Measurements from ENCODE around the gene PARD3. TPM values are rescaled to one million over a fixed set of nuclear protein-coding genes. Genes with fewer than 3 reads are reported as not detected.

The PARD3 gene
- total RNA-seq, 1 experiment from 2014 or later, result 19.3 TPM

DNA sequence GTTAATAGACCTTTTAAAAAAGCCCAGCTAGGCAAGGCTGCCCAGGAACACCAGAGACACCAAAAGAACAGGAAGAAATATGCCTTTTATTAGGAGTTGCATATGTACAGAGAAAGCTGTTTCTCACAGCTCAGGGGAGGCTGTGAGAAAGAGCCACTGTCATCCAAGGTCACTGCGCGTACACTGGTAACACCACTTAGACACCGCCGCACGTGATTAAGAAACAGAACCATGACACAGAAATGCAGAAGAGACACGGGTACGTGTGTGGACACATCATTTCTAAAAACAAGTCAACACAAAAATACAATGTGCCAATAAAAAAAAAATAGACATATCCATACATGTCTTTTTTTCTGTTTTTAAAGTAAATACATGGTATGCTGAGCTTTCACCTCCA is 705.6 kb downstream of the PARD3 start:
- DNase-seq (ENCODE audit: low spot score), result no peak

DNA sequence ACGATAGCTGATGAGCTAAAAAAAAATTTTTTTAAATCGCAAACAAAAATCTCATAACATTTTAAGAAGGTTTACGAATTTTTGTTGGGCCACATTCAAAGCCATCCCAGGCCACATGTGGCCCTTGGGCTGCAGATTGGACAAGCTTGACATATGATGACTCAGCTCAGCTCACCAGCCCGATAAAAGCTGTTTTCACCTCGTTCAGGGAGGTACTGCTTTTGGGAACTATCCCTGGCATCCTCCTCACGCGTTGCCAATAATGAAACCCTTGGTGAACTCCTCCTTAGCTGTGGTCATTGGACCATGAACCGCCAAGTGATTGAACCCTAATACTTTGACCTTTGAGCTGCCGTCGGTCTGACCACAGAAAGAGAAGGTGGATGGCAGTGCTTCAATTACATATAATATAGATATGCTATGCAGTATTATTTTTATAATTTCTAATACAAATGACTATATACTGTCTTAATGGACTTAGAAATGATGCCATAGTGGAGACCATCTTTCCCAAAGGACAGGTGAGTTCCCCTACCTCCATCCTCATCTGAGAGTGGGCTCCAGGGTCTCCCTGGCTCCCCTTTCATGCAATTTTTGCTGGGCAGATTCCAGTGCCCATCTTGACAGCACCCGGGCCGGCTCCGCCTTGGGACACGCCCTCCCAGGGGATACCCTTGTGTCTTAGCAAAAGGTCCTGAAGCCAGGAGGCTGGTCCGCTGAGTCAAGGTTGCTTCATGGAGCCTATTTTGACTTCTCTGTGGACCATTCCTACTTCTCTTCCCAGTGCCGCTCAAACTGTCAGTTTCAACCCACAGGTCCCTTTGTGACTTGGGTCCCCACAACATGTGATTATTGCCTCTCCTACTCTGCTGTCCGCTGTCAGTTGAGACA is 707.2 kb downstream of the PARD3 start:
- DNase-seq (ENCODE audit: low spot score), result no peak

DNA sequence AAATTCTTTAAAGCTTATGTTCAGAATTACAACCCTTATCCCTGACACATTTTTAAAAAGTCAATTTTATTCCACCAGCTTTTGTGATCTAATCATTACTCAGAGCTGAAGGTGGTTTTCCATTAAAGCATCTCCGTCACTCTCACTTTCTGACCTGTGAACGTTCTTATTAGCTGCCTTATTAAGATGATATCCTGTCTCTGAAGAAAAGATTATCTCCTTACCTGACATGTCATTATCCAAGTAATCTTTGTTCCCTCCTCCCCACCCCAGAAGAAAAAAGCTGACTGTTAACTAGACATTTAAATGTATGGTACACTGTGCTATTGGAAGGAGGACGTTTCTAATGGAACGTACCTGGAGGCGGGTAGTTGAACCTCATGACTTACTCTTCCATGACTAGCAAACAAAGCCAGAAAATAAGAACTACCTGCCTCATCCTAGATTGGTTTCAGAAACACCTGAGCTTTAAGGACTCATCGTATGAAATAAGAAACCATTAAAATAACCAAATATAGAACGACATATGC is 708.7 kb downstream of the PARD3 start:
- DNase-seq (ENCODE audit: low spot score), result no peak

DNA sequence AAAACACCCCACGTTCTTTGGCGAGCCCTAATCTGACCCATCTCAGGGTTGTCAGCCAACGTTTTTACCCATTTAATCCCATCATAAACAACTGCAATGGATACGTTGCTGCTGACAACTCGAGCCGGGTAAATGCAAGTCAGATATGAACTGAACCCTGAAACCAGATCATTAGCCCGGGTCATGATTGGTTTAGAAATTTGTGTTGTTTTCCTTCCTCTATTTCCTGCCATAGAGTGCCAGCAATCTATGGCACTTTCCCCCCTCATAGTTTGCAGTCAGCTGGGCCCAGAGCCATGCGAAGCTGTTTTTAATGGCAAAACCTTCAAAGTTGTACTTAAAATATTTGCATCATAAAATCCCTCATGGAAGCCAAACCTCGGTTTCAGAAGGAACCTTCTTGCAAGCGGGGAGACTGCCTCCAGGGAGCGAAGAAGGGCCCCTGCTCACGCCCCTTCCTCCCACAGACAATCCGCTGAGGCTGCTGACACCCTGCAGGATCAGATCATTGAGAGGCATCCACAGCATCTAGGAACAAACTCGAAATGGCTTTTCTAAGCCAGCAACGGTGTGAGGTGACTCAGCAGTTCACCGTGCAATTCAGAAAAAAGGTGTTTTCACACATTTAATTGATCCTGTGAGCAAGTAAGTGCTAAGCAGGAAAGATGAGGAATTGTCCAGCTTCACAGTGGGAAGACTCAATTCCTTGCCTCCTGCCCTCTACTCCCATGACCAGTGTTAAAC is 710.1 kb downstream of the PARD3 start:
- DNase-seq (ENCODE audit: low spot score), result no peak

DNA sequence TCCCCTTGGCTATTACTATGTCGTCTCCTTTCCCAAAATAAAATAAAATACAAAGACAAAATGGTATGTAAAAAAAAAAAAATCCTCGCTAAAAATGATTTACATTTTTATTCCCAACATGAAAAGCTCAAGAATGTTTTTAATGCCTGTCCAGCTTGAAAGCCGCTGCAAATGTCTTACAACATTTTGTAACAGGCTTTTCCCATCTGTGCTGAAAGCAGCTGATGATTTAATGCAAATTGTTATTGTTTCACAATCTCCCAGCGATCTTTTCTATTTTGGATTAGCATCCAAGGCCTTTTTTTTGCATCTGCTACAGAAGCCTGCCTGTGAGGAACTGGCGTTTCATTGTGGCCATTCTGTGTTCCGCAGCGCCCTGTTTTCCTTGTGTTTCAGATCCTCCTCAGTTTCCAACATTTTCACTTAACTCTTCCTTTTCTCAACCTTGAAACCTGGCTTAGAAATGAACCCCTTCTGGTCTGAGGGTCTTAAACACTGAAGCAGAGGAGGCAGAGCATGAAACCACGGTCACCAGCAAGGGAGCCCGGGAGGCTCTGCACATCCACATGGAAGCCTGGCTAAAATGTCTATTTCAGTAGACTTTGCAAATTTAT is 712.1 kb downstream of the PARD3 start:
- no peak for DNase-seq (ENCODE audit: low spot score)

DNA sequence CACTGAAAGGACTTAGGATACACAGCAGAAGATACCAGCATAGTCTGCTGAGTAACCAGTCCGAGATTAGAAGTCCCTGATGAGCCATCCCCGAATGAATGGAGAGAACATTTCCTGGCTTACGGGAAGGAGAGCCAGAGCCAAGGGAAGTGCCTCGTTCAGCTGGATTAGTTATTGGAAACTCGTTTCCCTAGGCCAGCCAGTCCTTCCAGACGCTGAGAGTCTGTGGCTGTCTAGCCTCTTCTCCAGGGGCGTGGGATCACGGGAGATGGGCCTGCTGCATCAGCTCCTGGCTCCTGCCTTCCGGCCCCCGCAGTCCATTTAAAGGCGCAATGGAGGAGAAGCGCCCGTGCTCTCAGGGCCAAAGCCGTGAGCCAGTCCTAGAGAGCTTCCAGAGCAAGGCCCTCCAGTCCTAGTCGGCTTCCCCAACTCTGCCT is 712.8 kb downstream of the PARD3 start:
- DNase-seq (ENCODE audit: low spot score), result no peak

DNA sequence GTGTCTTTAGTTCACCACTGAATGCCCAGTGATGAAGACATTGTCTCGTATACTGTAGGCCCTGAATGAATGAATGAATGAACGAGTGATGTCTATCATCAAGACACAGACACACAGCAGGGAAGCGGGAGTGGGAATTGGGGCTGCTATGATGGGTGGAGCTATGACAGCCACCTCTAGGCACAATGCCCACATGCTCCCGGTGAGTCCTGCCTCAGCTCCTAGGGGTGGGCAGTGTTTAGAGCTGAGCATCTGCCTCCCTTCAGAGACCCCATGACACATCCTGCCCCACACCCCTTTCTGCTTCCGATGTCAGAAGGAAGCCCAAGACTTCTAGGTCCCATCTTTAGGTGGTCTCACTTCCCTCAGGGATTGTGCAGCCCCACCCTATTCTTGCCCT is 714.1 kb downstream of the PARD3 start:
- no peak for DNase-seq (ENCODE audit: low spot score)

DNA sequence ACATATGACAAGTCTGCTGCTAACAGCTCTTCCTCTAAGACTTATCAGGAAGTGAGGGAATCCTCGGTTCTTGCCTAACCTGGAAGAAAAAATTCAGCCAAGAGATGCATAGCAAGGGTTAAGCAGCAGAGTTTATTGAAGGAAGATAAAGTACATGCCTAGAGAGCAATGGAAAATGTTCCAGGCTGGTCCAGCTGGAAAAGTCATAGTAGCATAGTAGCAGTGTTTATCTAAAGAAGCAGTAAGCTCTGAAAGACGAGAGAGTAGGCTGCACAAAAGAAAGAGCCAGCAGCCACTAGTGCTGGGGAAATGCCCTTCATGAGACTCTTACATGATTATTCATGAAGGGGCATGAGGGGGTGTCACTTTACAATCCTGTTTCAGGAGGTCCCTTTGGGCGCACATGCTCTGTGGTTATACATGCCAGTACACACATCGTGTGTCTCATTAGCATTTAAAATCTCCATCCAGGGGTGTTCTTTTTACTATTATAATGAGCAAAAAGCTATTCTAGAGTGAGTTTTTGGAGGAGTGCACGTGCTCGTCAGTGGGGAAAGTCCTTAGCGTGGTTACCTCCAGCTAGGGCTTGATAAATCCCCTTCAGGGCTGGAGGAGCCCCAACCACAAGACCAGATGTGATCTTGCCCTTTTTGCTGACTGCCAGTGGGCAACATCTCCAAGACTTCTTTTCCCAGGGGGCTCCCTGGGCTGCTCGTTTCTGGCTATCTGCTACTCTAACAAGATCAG is 716.1 kb downstream of the PARD3 start:
- no peak for DNase-seq (ENCODE audit: low spot score)

DNA sequence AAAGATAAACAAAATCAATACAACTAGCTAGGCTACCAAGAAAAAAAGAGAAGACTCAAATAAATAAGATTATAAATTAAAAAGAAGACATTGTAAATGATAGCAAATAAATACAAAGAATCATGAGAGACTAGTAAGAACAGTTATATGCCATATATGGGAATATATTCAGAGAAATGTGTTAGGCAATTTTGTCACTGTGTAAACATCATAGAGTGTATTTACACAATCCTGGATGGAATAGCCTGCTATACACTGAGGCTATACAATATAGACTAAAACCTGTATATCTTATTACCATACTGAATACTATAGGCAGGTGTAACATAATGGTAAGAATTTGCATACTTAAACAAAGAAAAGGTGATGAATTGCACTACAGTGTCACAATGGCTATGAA is 717.4 kb downstream of the PARD3 start:
- no peak for DNase-seq (ENCODE audit: low spot score)

DNA sequence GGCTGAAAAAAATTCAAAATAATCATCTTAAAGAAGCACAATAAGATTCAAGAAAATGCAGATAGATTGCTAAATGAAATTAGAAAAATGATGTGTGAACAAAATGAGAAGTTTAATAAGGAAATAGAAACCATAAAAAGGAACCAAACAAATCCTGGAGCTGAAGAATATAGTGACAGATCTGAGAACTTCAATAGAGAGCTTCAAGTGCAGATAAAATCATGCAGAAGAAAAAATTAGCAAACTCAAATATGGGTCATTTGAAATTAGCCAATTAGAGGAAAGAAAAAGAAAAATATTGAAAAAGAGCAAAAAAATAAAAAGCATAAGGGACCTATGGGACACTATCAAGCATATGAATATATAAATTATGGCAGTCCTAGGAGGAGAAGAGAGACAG is 720.1 kb downstream of the PARD3 start:
- no peak for DNase-seq (ENCODE audit: low spot score)

DNA sequence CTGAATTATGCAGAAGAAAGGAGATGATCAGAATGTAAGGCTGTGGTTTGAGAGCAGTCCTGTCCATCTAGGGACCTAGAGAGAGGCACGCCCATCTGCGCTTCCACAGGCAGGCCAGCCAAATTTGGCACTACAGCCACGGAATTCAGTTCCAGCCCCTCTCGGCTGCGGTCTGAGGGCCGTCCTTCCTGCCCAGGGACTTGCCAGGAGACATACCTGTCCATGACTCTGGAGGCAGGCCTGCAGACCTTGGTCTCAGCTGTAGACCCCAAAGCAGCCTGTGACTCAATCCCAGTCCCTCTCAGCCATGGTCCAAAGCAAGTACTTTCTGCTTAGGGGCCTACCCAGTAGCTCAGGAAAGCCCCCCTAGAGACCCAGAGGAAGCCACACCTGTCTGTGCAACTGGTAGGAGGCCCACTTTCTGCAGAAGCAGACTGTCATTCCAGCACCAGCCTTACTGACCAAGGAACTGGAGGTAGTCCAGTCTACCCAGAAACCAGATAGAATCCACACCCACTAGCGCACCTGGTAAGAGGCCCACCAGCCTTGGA is 720.9 kb downstream of the PARD3 start:
- no peak for DNase-seq (ENCODE audit: low spot score)

DNA sequence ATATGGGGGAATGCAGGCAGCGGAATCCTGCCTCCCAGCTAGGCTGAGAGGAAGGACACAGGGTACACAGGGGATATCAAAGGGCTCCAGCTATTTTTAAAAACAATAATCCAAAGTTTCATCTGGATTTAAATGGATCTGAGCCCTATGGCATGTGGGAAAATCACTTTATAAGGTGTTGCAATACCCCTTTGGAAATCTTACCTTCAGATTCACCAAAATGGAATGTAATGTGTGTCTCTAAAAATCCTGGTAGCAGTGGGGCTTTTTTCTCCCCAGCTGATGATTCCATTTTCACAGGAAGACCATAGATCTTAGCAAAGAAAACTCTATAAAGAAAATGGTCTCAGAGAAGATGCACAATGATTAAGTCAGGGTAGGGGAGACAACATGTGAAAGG is 722.2 kb downstream of the PARD3 start:
- no peak for DNase-seq (ENCODE audit: low spot score)

DNA sequence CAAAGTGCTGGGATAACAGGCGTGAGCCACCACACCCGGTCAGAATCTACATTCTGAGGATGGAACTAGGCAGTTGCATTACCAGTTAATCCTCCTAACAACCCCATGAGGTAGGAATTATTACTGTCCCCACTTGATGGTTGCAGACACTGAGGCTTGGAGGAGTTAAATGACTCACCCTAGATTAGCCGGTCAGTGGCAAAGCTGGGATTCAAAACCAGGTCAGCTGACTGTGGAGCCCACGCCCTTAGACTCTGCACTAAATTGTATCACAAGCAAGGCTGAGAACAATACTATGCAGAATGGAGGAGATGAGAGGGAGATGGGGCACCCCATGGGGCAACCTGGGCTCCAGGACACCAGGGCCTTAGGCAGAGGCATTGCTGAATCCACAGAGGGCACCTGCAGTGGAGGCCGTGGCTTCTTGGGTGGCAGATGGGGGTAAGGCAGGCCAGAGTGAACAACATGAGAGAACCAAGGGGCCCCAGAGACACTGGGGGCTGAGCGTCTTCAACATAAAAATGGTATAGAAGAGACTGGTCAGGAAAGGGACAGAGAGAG is 723.4 kb downstream of the PARD3 start:
- DNase-seq (ENCODE audit: low spot score), result no peak

DNA sequence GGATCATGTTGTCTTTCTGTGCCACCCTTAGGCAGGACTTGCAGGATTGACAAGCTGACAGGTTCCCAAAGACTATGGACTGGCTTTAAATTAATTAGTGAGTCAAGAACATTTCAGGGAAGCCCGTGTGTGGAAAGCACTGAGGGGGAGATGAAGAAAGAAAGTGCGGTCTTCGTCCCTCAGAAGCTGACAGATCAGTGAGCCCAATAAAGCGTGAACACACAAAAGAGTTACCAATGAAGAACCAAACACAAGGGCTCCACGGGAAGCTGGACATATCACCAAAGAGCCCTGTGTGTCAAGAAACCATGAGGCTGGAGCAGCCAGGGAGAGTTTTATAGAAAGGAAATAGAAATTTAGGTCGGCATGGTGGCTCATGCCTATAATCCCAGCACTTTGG is 725.8 kb downstream of the PARD3 start:
- no peak for DNase-seq (ENCODE audit: low spot score)

DNA sequence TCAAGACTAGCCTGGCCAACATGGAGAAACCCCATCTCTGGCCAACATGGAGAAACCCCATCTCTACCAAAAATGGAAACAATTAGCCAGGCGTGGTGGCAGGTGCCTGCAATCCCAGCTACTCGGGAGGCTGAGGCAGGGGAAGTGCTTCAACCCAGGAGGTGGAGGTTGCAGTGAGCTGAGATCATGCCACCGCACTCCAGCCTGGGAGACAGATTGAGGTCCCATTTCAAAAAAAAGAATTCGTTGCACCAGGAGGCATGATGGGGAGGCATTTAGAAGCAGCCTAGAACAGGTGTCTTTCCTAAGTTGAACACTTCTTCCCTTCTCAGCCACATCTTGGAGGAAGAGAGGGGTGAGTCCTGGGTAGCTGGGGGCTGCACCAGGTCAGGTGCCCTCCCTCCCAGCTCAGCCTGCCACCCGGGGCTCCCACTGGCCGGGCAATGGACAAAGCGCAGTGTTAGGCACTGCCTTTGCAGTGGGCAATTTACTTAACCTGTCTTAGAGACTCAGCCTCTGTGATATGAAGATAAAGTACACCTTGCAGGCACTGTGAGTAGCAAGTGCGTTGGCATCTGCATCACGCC is 726.8 kb downstream of the PARD3 start:
- DNase-seq (ENCODE audit: low spot score), result no peak

DNA sequence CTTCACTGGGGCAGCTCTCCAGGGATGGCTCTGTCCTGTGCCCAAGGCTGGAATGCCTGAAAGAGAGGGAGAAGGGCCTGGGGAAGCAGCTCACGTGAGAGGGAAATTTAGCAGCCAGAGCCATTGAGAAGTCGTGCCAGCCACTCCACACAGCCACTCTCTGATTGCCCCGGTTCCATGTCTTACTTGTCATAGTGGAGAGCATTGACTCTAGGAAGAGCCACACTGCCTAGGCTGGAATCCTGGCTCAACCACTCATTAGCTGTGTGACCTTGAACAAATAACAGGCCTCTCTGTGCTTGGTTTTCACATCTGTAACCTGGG is 728.0 kb downstream of the PARD3 start:
- DNase-seq (ENCODE audit: low spot score), result no peak

DNA sequence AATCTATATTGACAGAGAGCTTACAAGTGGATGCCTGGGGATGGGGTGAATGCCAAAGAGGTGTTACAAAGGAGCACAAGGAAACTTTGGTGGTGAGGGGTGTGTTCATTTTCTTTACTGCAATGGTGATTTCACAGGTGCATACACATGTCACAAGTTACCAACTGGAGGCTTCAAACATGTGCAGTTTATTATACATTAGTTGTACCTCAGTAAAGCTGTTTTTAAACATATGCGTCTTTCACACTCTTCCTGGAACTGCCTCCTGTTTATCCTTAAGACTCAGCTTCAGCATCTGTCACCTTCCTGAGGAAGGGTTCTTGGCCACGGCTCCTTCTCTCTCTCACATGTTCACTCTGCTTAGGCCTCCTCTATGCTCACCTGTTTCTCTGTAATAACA is 731.5 kb downstream of the PARD3 start:
- DNase-seq (ENCODE audit: low spot score), result no peak

DNA sequence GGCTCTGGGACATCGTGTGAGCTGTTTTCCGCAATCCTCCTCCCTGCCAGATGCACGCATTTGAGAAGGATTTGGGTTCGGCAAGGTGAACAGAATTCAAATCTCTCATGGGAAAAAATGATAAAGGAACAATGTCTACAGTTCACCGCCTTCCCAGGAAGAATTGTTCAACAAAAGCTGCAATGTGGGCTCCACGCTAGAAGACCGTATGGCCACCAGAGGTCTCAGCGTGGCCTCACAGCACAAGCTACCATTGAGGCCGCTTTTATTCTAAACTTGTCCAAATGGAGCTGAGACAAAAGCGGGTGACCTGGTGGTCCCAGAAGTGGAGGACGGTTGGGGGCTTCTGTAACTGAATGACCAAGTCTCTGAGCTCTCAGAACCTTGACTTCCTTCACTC is 733.1 kb downstream of the PARD3 start:
- no peak for DNase-seq (ENCODE audit: low spot score)

DNA sequence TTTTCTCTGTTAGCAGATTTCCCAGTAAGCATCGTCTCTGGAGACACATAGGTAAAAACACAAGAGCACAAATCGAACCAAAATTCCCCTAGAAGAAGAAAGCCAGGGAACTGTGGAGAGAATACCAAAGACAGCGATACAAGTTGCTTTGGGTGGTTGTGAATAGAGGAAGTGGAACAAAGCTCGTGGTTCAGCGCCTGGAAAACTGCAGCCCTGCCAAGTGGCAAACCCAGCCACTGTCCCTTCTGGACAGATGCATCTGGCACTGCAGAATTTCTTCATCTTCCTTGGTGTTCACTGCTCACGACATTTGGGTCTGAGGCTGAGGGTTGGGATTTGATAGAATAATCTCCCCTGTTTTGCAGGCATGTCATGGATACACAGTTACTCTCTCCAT is 733.8 kb downstream of the PARD3 start:
- DNase-seq (ENCODE audit: low spot score), result no peak

DNA sequence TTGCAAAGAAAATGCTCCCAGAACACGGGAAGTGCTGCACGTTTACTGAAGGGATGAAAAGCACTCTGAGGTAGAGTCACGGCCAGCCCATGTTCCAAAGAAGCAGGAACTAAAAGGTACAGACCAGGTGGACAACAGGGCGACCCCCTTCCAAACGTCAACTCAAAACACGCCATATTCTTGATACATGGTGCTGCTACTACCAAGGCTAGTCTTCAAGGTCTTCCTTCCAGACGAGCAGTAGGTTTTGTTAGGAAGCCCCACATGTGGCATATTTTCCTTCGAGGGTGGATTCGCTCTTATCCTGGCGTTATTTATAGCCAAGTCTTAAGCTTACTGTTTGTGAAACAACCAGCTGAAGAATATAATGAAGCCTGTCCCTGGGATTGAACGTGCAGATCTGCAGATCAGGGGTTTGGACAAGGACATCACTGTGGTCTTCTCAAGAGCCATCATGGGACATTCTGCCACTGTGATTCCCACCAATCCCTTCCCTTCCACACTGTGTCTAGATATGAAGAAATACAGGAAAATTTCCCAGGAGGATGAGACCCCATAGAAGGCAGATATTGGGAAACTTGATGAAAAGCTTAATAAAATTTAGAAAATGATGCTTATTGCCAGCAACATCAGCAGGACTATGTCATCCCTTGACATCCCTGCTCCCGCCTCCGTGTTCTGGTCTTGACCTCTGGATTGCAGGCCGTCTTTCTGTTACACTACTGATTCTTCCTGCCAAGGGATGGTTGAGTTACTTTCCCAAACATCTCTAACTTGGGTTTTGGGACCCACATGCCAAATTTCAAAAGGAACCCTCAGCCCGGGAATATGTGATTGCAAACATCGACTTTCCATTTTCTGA is 734.4 kb downstream of the PARD3 start:
- no peak for DNase-seq (ENCODE audit: low spot score)
